Measurements from ENCODE around the gene PVALEF. TPM values are rescaled to one million over a fixed set of nuclear protein-coding genes. Genes with fewer than 3 reads are reported as not detected.

Gene PVALEF
- polyA plus RNA-seq, 1 of the 3 experiments (the other 2 are of a cell fraction): not detected

- Histone ChIP-seq H3K4me3 (ENCODE audit: low read depth in 2 of 2, low read length in 1 of 2) (no peak overlapping the region), H3K27me3 (ENCODE audit: insufficient read depth) (no peaks in the 10 kb centered on the region), H3F3A (replicated peaks; ENCODE audit: insufficient read depth) (peaks cover 6% of the 10 kb centered on the region), H3K79me2 (ENCODE audit: insufficient read depth) (peaks cover 17% of the 10 kb centered on the region), H2AFZ (ENCODE audit: low read depth) (no peak overlapping the region), H3K27ac (ENCODE audit: low read depth in 2 of 2, low read length in 1 of 2) (no peak overlapping the region), H3K9me2 (no peaks in the 10 kb centered on the region), H3K36me3 (replicated peaks in 1 of 2; ENCODE audit: control insufficient read depth in 1 of 2, insufficient read depth in 2 of 2, low read length in 1 of 2) (peaks cover 0 to 2% of the 10 kb centered on the region in 2 experiments), H3K9me3 (no peaks in the 10 kb centered on the region), H3K9ac (no peak overlapping the region), H3K4me1 (ENCODE audit: control insufficient read depth in 1 of 2, insufficient read depth in 2 of 2, low read depth in 1 of 2, low read length in 1 of 2) (peaks cover 7 to 16% of the 10 kb centered on the region in 2 experiments; a peak in 3 of 4 replicates), H3K4me2 (no peak overlapping the region), H4K20me1 (ENCODE audit: insufficient read depth) (no peaks in the 10 kb centered on the region)
- TF ChIP-seq IRF3 (IDR thresholded peaks at IDR 0.05; ENCODE audit: low read depth, low read length) (no peak), NRF1 (IDR thresholded peaks at IDR 0.05; ENCODE audit: low read depth, low read length) (no peak), RCOR1 (IDR thresholded peaks at IDR 0.05; ENCODE audit: low read length) (no peak), FOXJ3 (CRISPR knock-in tag; IDR thresholded peaks at IDR 0.05) (no peak), RFX5 (IDR thresholded peaks at IDR 0.05; ENCODE audit: low read length) (no peak)
- 96% methylated on average over 20 of the region's 24 CpGs for WGBS (ENCODE audit: low lambda C conversion rate)
- DNase-seq: no peak
- ChIA-PET CTCF (interaction anchor here (1.0 to 3.2 kb wide), 4 partner anchors 19 to 112 kb away, joined by 3 to 19 read pairs (median 7); no protein-coding TSS in a partner anchor), POLR2A (no interaction called here)
Measured at GRCh38 chr17:81219476-81220180, 54.3 kb downstream of the PVALEF start.

- H3K79me2 ChIP-seq (ENCODE audit: insufficient read depth): peaks cover 17% of the 10 kb centered on the region
- H3K27ac ChIP-seq (ENCODE audit: low read depth in 2 of 2, low read length in 1 of 2): no peak overlapping the region
- H4K20me1 ChIP-seq (ENCODE audit: insufficient read depth): no peaks in the 10 kb centered on the region
- no peaks in the 10 kb centered on the region for H3K9me3 ChIP-seq
- POLR2A ChIA-PET: interaction anchor here (0.6 kb wide), 2 partner anchors 142 to 855 kb away, joined by 3 read pairs; no protein-coding TSS in a partner anchor
- H3K27me3 ChIP-seq (ENCODE audit: insufficient read depth): no peaks in the 10 kb centered on the region
- no peak for DNase-seq
- H3K36me3 ChIP-seq (replicated peaks in 1 of 2; ENCODE audit: control insufficient read depth in 1 of 2, insufficient read depth in 2 of 2, low read length in 1 of 2): peaks cover 0 to 2% of the 10 kb centered on the region in 2 experiments
- WGBS (ENCODE audit: low lambda C conversion rate): 75% methylated on average over 11 of the region's 11 CpGs
- peak overlapping the region; percentile 100 for H3K4me2 ChIP-seq
- CTCF ChIA-PET: interaction anchor here (1.0 to 3.8 kb wide), 6 partner anchors 14 to 263 kb away, joined by 3 to 19 read pairs (median 4); no protein-coding TSS in a partner anchor
- no peaks in the 10 kb centered on the region for H3K9me2 ChIP-seq
- no peak overlapping the region; the same call in 1 of the 2 replicates for H3K9ac ChIP-seq
- peaks cover 17% of the 10 kb centered on the region for H3F3A ChIP-seq (replicated peaks; ENCODE audit: insufficient read depth)
- TF ChIP-seq POLR2AphosphoS5 (IDR thresholded peaks at IDR 0.05; ENCODE audit: low read depth, low read length) (no peak), EZH2phosphoT487 (IDR thresholded peaks at IDR 0.05; ENCODE audit: borderline replicate concordance, low read depth) (no peak), NRF1 (IDR thresholded peaks at IDR 0.05; ENCODE audit: low read depth, low read length) (no peak)
- peak overlapping the region; percentile 76 to 94 for H3K4me3 ChIP-seq (ENCODE audit: low read depth in 2 of 2, low read length in 1 of 2)
- H2AFZ ChIP-seq (ENCODE audit: low read depth): no peak overlapping the region
- peaks cover 7 to 16% of the 10 kb centered on the region in 2 experiments; a peak in 3 of 4 replicates for H3K4me1 ChIP-seq (ENCODE audit: control insufficient read depth in 1 of 2, insufficient read depth in 2 of 2, low read depth in 1 of 2, low read length in 1 of 2)
Measured at GRCh38 chr17:81221371-81221841, 56.1 kb downstream of the PVALEF start.
